OCI-LY7 (cell line): Measurements from ENCODE around the gene MBTPS1. TPM values are rescaled to one million over a fixed set of nuclear protein-coding genes. Genes with fewer than 3 reads are reported as not detected.

Experiments used
- Bru-seq: library from RNA; stranded (reverse); fragments of 400-500 nt; gene quantifications from one replicate; lab custom pipeline; 2021; lab: Mats Ljungman, UMichigan
- BruChase-seq, 2 experiments: library from RNA; stranded (reverse); fragments of 400-500 nt; gene quantifications; one replicate each; lab custom pipeline; 2021; lab: Mats Ljungman, UMichigan
- BruUV-seq: library from RNA; stranded (reverse); fragments of 400-500 nt; replicated peaks from 2 replicates; lab custom pipeline; 2021; lab: Mats Ljungman, UMichigan
- CTCF ChIA-PET: fragments of 300-600 bp; sonication (Branson Sonifier 250); formaldehyde crosslinking; loops from one replicate; lab custom pipeline; 2022; ENCODE audit warnings: antibody characterized with exemption; ENCODE audit not compliant: unreplicated experiment; lab: Charles Lee
- POLR2A ChIA-PET: fragments of 300-600 bp; sonication (Branson Sonifier 250); formaldehyde crosslinking; loops from one replicate; lab custom pipeline; 2022; ENCODE audit warnings: antibody characterized with exemption; lab: Charles Lee
- DNase-seq: peaks from one replicate; pipeline ENCODE4 v3.0.0-alpha.2; 2015; ENCODE audit warnings: low spot score
- H2AFZ ChIP-seq: fragments of 200-600 bp; sonication (generic), shearing (Covaris generic); 2 replicates; pipeline ENCODE4 v1.6.1; 2014; ENCODE audit warnings: mild to moderate bottlenecking, antibody characterized with exemption, low read length, moderate library complexity
- H3K27ac ChIP-seq: fragments of 200-600 bp; sonication (generic); 2 replicates; pipeline ENCODE4 v1.5.1; 2014; ENCODE audit warnings: mixed run types, low read depth, mild to moderate bottlenecking, moderate library complexity, low read length, inconsistent platforms; ENCODE audit not compliant: poor library complexity, severe bottlenecking
- H3K36me3 ChIP-seq: fragments of 200-600 bp; sonication (generic); 2 replicates; pipeline ENCODE4 v1.6.1; 2014; ENCODE audit warnings: mild to moderate bottlenecking, antibody characterized with exemption, low read length, moderate library complexity, mixed read lengths; ENCODE audit not compliant: insufficient read depth
- H3K4me1 ChIP-seq: fragments of 200-600 bp; sonication (generic); 2 replicates; pipeline ENCODE4 v1.5.1; 2014; ENCODE audit warnings: mild to moderate bottlenecking, low read length; ENCODE audit not compliant: insufficient read depth, poor library complexity, severe bottlenecking
- H3K4me2 ChIP-seq: fragments of 200-600 bp; sonication (generic); 2 replicates; pipeline ENCODE4 v1.6.1; 2014; ENCODE audit warnings: mild to moderate bottlenecking, low read length
- H3K4me3 ChIP-seq: fragments of 200-600 bp; sonication (generic); 2 replicates; pipeline ENCODE4 v1.5.1; 2014; ENCODE audit warnings: mild to moderate bottlenecking, low read depth, low read length; ENCODE audit not compliant: poor library complexity, severe bottlenecking
- H3K79me2 ChIP-seq: fragments of 200-600 bp; sonication (generic); 2 replicates; pipeline ENCODE4 v1.6.1; 2016; ENCODE audit warnings: low read depth, mild to moderate bottlenecking, low read length, moderate library complexity, mixed read lengths; ENCODE audit not compliant: insufficient read depth
- H3K9me2 ChIP-seq: fragments of 200-600 bp; sonication (generic); 2 replicates; pipeline ENCODE4 v1.6.1; 2016; ENCODE audit warnings: mild to moderate bottlenecking, low read length, mixed read lengths; ENCODE audit not compliant: insufficient read depth
- H3K9me3 ChIP-seq: fragments of 200-600 bp; sonication (generic); 2 replicates; pipeline ENCODE4 v1.6.1; 2014; ENCODE audit warnings: mild to moderate bottlenecking, mixed run types, low read length, mixed read lengths
- H4K20me1 ChIP-seq: fragments of 200-600 bp; sonication (generic); 2 replicates; pipeline ENCODE4 v1.6.1; 2014; ENCODE audit warnings: mild to moderate bottlenecking, antibody characterized with exemption, low read length, moderate library complexity, mixed read lengths; ENCODE audit not compliant: insufficient read depth
- EZH2phosphoT487 ChIP-seq: fragments of 200-600 bp; sonication (generic); IDR thresholded peaks from 2 replicates; pipeline ENCODE4 v1.6.1; 2018; ENCODE audit warnings: low read depth, borderline replicate concordance, mild to moderate bottlenecking, mixed run types, antibody characterized with exemption, low read length, moderate library complexity, mixed read lengths
- intact Hi-C: fragments of 100-400 bp; cut with micrococcal nuclease; formaldehyde crosslinking; loops from one replicate; pipeline ENCODE4 v1.10.0; 2022; ENCODE audit not compliant: unreplicated experiment
- long read RNA-seq: library from polyadenylated mRNA; stranded (forward); transcript quantifications from one replicate; pipeline ENCODE4 v2.0.0, GENCODE V29; 2022
- total RNA-seq, 2 experiments: library from RNA; depleted of rRNA in 1 of 2; stranded (reverse); fragments of >200 nt in 1 of 2; shearing (Covaris generic) in 1 of 2; gene quantifications; 2 replicates each; pipeline ENCODE4 v1.2.3, GENCODE V29; 2014 to 2022
- TF ChIP-seq, protein P1 (sequence below): fragments of 200-600 bp; sonication (generic); conservative IDR thresholded peaks from 2 replicates; pipeline ENCODE4 v1.5.1; 2014; ENCODE audit warnings: mild to moderate bottlenecking, antibody characterized with exemption, low read length, moderate library complexity, mixed read lengths

MBTPS1 gene
- total RNA-seq (2014; rRNA removed; shearing (Covaris generic)) (39.4 and 49.6 TPM in 2 replicates), total RNA-seq (2022) (65.2 and 71.8 TPM in 2 replicates), Bru-seq, nascent RNA (percentile 79 among the genes with signal in this experiment), BruChase-seq, experiment 1, labeled RNA remaining after a 6-hour chase (percentile 76 among the genes with signal in this experiment), BruChase-seq, experiment 2, labeled RNA remaining after a 2-hour chase (percentile 78 among the genes with signal in this experiment)
- long read RNA-seq, full-length matches to known transcripts = 75 of 116 reads
- long read RNA-seq, partial matches to known transcripts = 19 of 116 reads
- long read RNA-seq, other reads (novel, unspliced or antisense) = 22 of 116 reads

DNA sequence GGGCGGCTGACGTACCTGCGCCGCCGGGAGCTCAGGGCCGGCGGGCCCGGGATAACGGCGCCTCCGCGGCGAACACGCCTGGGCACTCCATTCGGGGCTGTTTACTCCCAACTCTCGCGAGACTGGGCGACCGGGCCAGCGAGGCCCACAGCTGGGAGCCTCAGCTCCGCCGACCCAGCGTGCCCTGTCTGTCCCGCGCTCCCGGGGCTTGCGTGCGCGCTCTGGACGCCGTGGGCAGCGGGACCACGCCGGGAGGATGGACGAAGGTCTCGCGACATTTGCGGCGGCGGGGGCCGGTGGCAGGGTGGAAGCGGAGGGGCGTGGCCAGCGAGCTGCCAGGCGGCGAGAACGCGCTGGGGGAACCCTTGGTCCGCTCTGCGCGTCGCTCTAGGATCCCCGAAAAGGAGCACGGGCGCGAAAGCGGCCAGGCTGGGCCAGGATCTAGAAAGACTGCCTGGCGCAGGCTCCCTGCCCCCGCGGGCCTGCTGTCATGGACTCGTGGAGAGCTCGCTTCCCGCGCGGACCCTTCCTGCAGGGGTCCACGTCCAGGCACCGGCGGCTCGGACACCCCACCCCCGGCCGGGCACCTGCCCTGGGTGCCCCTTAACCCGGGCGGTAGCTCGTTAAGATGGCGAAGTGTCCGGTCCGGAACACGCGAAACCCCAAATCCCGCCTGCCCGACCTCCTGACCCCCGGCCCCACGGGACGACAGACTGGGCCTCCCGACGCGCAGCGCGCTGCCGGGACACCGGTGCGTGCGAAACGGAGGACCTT, at the start of gene MBTPS1:
TSS of gene MBTPS1 (minus strand) at position 223 of the 774 bp plus-strand sequence. CDS start 15,159 bp downstream, outside the sequence.
- Histone ChIP-seq H3K4me1 (peaks cover 15% of the 10 kb centered on the region), H4K20me1 (no peaks in the 10 kb centered on the region), H3K27ac (peak within 1 kb of the TSS; percentile 72), H3K79me2 (peaks cover 52% of the 10 kb centered on the region), H3K9me2 (no peaks in the 10 kb centered on the region), H3K4me2 (peak within 1 kb of the TSS; percentile 87), H3K9me3 (no peaks in the 10 kb centered on the region), H3K36me3 (peaks cover 5% of the 10 kb centered on the region), H3K4me3 (peak within 1 kb of the TSS; percentile 84), H2AFZ (peak within 1 kb of the TSS; percentile 75)
- peak; percentile 97 for DNase-seq
- POLR2A ChIA-PET = interaction anchor here (0.5 to 1.8 kb wide), 11 partner anchors 10 to 103 kb away, joined by 3 to 15 read pairs (median 5); partner anchors contain the start of genes DNAAF1 and HSDL1
- no peak for TF ChIP-seq EZH2phosphoT487
- TF ChIP-seq, protein P1, sequence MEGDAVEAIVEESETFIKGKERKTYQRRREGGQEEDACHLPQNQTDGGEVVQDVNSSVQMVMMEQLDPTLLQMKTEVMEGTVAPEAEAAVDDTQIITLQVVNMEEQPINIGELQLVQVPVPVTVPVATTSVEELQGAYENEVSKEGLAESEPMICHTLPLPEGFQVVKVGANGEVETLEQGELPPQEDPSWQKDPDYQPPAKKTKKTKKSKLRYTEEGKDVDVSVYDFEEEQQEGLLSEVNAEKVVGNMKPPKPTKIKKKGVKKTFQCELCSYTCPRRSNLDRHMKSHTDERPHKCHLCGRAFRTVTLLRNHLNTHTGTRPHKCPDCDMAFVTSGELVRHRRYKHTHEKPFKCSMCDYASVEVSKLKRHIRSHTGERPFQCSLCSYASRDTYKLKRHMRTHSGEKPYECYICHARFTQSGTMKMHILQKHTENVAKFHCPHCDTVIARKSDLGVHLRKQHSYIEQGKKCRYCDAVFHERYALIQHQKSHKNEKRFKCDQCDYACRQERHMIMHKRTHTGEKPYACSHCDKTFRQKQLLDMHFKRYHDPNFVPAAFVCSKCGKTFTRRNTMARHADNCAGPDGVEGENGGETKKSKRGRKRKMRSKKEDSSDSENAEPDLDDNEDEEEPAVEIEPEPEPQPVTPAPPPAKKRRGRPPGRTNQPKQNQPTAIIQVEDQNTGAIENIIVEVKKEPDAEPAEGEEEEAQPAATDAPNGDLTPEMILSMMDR = no peak
- BruUV-seq = TSS peak; percentile 93
- intact Hi-C loops = loop anchor here (1.0 kb wide), 1 partner anchor 32 kb away; no protein-coding TSS in a partner anchor
- CTCF ChIA-PET = interaction anchor here (1.1 to 1.5 kb wide), 2 partner anchors 29 to 32 kb away, joined by 4 to 5 read pairs; no protein-coding TSS in a partner anchor

DNA sequence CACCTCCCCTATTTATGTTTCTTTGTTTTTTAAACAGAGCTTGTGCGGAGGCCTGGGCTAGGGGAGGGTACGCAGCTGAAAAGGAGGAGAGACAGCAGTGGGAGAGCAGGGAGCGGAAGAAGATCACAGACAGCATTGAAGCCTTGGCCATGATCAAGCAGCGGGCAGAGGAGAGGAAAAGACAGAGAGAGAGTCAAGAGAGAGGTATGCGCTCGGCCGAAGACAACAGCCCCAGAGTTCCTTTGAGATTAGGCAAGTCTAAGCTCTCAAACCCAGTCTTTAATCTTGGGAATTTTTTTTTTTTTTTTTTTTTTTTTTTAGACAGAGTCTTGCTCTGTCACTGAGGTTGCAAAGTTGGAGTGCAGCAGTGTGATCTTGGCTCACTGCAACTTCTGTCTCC, 49.0 kb upstream of the MBTPS1 start:
- no peak overlapping the region for H3K27ac ChIP-seq
- BruUV-seq = no TSS peak
- no peaks in the 10 kb centered on the region for H4K20me1 ChIP-seq
- H3K9me2 ChIP-seq = no peaks in the 10 kb centered on the region
- ChIA-PET CTCF (no interaction called here), POLR2A (no interaction called here)
- H3K36me3 ChIP-seq = no peaks in the 10 kb centered on the region
- DNase-seq = no peak
- intact Hi-C loops = no loop called here
- no peaks in the 10 kb centered on the region for H3K79me2 ChIP-seq
- H3K4me2 ChIP-seq = no peak overlapping the region
- TF ChIP-seq EZH2phosphoT487 = no peak
- TF ChIP-seq, protein P1 = no peak
- no peak overlapping the region for H2AFZ ChIP-seq
- H3K9me3 ChIP-seq = no peaks in the 10 kb centered on the region
- H3K4me3 ChIP-seq = no peak overlapping the region
- no peaks in the 10 kb centered on the region for H3K4me1 ChIP-seq
